22Rv1 (cell line): Measurements from ENCODE around the gene MGST3.
"Not testable (repeated sequence)": the region's sequence is repeated elsewhere in the genome, so short reads cannot be mapped to it uniquely, and the experiment has no call there.

Source experiments
- H3K27ac ChIP-seq: fragments of 450-650 bp; 2 replicates; pipeline ENCODE4 v1.5.1; 2017
- CTCF ChIP-seq: fragments of 450-650 bp; IDR thresholded peaks from 2 replicates; pipeline ENCODE4 v1.5.1; 2017; ENCODE audit warnings: mild to moderate bottlenecking
- ZFX ChIP-seq: fragments of 450-650 bp; IDR thresholded peaks from 2 replicates; pipeline ENCODE4 v1.6.1; 2017; ENCODE audit warnings: antibody characterized with exemption, borderline replicate concordance

Gene MGST3

GRCh38 chr1:165630629-165631341 lies at the start of gene MGST3:
MGST3 (plus strand) TSS chr1:165631234; CDS start chr1:165649848, 18,614 bp downstream.
- peak within 1 kb of the TSS; percentile 95 for H3K27ac ChIP-seq
- TF ChIP-seq ZFX = no peak
- TF ChIP-seq CTCF = no peak

GRCh38 chr1:165581926-165582325 lies 49.1 kb upstream of the MGST3 start:
- TF ChIP-seq CTCF (no peak), ZFX (no peak)
- H3K27ac ChIP-seq = no peak overlapping the region

- no peak overlapping the region for H3K27ac ChIP-seq
- TF ChIP-seq CTCF (no peak), ZFX (no peak)
Measured at GRCh38 chr1:165586398-165586797, 44.6 kb upstream of the MGST3 start.

GRCh38 chr1:165591391-165591790 lies 39.6 kb upstream of the MGST3 start:
- not testable (repeated sequence) for H3K27ac ChIP-seq

- TF ChIP-seq CTCF (peak; percentile 96), ZFX (no peak)
- H3K27ac ChIP-seq = no peak overlapping the region
Measured at GRCh38 chr1:165592945-165593823, 37.9 kb upstream of the MGST3 start.

- no peak for TF ChIP-seq ZFX
- no peak for TF ChIP-seq CTCF
- H3K27ac ChIP-seq = no peak overlapping the region
Measured at GRCh38 chr1:165595246-165595938, 35.6 kb upstream of the MGST3 start.

GRCh38 chr1:165597883-165598675 lies 33.0 kb upstream of the MGST3 start:
- H3K27ac ChIP-seq = peak overlapping the region; percentile 29; the same call in 1 of the 2 replicates
- no peak for TF ChIP-seq CTCF
- TF ChIP-seq ZFX = no peak
